Measurements from ENCODE around the gene MAFF.

Gene MAFF

GRCh38 chr22:38236786-38237185 is 35.0 kb downstream of the MAFF start:
- TF ChIP-seq CTCF (IDR thresholded peaks at IDR 0.05; ENCODE audit: insufficient read depth, missing control alignments) = no peak
- FAIRE-seq = no peak
- DNase-seq (ENCODE audit: insufficient read length, low spot score) = no peak

DNA sequence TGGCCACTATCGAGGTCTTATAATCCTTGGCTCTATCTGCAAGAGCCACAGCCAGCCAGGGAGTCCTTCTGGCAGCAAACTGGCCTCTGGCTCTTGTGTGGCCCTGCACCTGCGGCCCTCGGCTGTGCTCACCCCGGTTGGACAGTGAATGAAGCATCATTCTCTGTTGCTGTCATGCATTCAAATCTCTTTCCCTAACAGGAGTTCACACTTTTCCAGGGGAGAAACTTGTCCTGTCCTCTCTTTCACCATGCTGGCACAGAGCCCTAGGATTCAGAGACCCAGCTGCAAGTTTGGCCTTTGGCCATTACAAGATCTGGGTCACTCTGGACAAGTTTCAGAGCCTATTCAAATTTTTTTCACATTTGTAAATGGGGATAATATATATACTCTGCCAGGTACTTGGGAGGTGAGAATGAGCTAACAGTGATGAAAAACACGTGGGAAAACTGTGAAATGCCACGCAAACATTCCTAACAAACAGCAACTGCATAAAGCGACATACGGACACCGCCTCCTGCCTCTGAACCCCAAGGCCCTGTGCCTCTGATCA is 36.8 kb downstream of the MAFF start:
- DNase-seq (ENCODE audit: insufficient read length, low spot score) = no peak
- TF ChIP-seq CTCF (IDR thresholded peaks at IDR 0.05; ENCODE audit: insufficient read depth, missing control alignments) = no peak
- no peak for FAIRE-seq

- FAIRE-seq = no peak
- DNase-seq (ENCODE audit: insufficient read length, low spot score) = no peak
- peak; percentile 7 for TF ChIP-seq CTCF (IDR thresholded peaks at IDR 0.05; ENCODE audit: insufficient read depth, missing control alignments)
These were observed 37.4 kb downstream of the MAFF start for GRCh38 chr22:38239101-38239761.

DNA sequence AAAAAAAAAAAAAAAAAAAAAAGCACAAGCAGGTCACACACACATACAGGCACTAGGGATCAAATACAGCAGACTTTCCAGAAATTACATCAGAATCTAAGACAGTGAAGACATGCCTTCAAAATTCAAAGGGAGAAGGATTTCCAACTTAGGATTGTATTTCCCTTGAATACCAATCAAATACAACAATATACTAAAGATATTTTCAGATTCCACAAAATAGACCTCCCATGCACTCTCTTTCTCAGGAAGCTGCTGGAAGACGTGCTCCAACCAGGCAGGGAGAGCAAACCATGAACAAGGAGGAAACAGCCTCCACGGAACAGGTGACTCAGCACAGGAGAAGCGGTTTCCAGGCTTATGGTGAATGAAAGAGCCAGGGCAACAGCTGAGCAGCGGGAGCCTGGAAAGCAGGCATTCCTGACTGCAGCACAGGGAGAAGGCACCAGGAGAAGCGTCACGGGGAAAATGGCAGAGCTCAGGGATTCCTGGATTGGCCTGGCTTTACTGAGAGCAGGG is 39.0 kb downstream of the MAFF start:
- FAIRE-seq (no peak), DNase-seq (ENCODE audit: insufficient read length, low spot score) (no peak)
- no peak for TF ChIP-seq CTCF (IDR thresholded peaks at IDR 0.05; ENCODE audit: insufficient read depth, missing control alignments)

DNA sequence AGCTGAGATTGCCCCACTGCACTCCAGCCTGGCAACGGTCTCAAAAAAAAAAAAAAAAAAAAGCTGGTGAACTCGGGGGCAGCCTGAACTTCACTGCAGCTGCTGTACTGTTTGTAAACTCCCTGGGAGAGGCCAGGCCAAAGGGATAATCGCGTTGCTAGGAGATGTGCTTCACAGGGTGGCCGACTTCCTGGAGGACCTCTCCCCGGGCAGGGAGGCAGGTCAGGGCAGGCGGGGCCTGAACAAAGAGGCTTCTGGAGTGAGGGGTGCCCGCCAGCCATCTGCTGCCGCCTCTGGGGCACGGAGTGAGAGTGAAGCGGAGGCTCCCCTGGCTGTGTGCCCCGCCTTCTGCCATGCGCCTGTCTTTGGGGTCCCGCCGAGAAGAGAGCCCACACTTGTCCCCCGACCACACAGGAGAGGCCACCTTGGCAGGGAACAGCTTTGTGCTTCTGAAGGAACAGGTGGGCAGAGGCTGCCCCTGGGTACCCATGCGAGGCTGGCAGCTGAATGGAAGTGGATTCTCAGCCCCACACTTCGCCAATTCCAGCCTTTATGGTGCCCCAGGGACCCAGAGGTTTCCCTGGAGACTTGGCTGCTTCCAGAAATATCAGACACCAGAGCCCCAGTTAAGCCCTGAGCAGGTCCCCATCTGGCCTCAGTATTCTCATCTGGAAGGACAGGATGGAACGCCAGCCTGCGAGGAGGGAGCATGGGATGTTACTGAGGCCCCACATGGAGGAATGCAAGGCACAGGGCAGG is 41.4 kb downstream of the MAFF start:
- DNase-seq (ENCODE audit: insufficient read length, low spot score) (peak; percentile 37), FAIRE-seq (no peak)
- TF ChIP-seq CTCF (IDR thresholded peaks at IDR 0.05; ENCODE audit: insufficient read depth, missing control alignments) = no peak

GRCh38 chr22:38244106-38244505 is 42.3 kb downstream of the MAFF start:
- no peak for FAIRE-seq
- DNase-seq (ENCODE audit: insufficient read length, low spot score) = no peak

More at GRCh38 chr22:38244106-38244505, 42.3 kb downstream of the MAFF start:
- no peak for TF ChIP-seq CTCF (IDR thresholded peaks at IDR 0.05; ENCODE audit: insufficient read depth, missing control alignments)

All from D721Med (cell line).